K562 (cell line): Measurements from ENCODE around the gene AFF3.

Experiments used
- BRCA1 ChIP-seq, 2 experiments: fragments of 450-650 bp in 1 of 2; sonication (generic) in 1 of 2; formaldehyde crosslinking in 1 of 2; IDR thresholded peaks; 2 replicates each; pipeline versions ENCODE4 v1.5.0 to v1.6.1; 2017 to 2020; ENCODE audit warnings: mild to moderate bottlenecking in 1 of 2, missing genetic modification reagents in 1 of 2
- CEBPB ChIP-seq: fragments of 450-650 bp; IDR thresholded peaks from 2 replicates; pipeline ENCODE4 v1.6.1; 2016; ENCODE audit warnings: missing genetic modification characterization, missing compliant biosample characterization
- CHD2 ChIP-seq: IDR thresholded peaks from 2 replicates; pipeline ENCODE4 v1.6.1; 2011; ENCODE audit warnings: low read depth, low read length
- CTCF ChIP-seq, 3 experiments: IDR thresholded peaks in 2 of 3; conservative IDR thresholded peaks in 1 of 3; 2 replicates each; pipeline ENCODE4 v1.5.1; 2011 to 2012; ENCODE audit warnings: low read length in 3 of 3, mild to moderate bottlenecking in 3 of 3, control low read depth in 2 of 3, improper control_type of control experiment in 1 of 3, inconsistent platforms in 1 of 3, low read depth in 1 of 3, mixed read lengths in 1 of 3, moderate library complexity in 1 of 3; ENCODE audit not compliant: insufficient read depth in 2 of 3
- MEF2D ChIP-seq: conservative IDR thresholded peaks from 2 replicates; pipeline ENCODE4 v1.6.1; 2016; ENCODE audit warnings: low read depth, missing genetic modification characterization, missing compliant biosample characterization
- RNF219 ChIP-seq: fragments of 250-450 bp; sonication (Bioruptor Pico); IDR thresholded peaks from 2 replicates; pipeline ENCODE4 v1.5.0; 2022; ENCODE audit warnings: mild to moderate bottlenecking
- SRSF9 ChIP-seq: fragments of 200-400 bp; formaldehyde crosslinking; IDR thresholded peaks from 2 replicates; pipeline ENCODE4 v1.6.1; 2017; ENCODE audit warnings: low read depth, low read length, borderline replicate concordance
- ZBTB1 ChIP-seq: sonication (generic); formaldehyde crosslinking; IDR thresholded peaks from 2 replicates; pipeline ENCODE4 v1.8.1; 2023; ENCODE audit warnings: missing genetic modification reagents, low read depth, mild to moderate bottlenecking, borderline replicate concordance
- ZBTB7A ChIP-seq: IDR thresholded peaks from 2 replicates; pipeline ENCODE4 v1.6.1; 2011; ENCODE audit warnings: low read depth, mild to moderate bottlenecking, low read length, moderate library complexity, borderline replicate concordance; ENCODE audit not compliant: control insufficient read depth
- ZNF280B ChIP-seq: fragments of 250-450 bp; sonication (Bioruptor Pico); IDR thresholded peaks from 2 replicates; pipeline ENCODE4 v1.5.1; 2021; ENCODE audit warnings: mild to moderate bottlenecking
- ZNF431 ChIP-seq: sonication (generic); formaldehyde crosslinking; IDR thresholded peaks from 2 replicates; pipeline ENCODE4 v1.8.0; 2022; ENCODE audit warnings: mild to moderate bottlenecking, missing genetic modification reagents

- TF ChIP-seq CTCF (IDR thresholded peaks at IDR 0.05 in 2 of 3, conservative IDR thresholded peaks at IDR 0.05 in 1 of 3; ENCODE audit: insufficient read depth in 2 of 3, low read depth in 1 of 3, low read length in 3 of 3) (no peak), MEF2D (tag) (no peak), SRSF9 (no peak), CHD2 (no peak), ZBTB1 (no peak), RNF219 (CRISPR knock-in tag) (no peak), ZBTB7A (no peak), ZNF431 (CRISPR knock-in tag) (no peak), ZNF280B (CRISPR knock-in tag) (no peak), CEBPB (no peak), BRCA1 (IDR thresholded peaks at IDR 0.05) (no peak), BRCA1 (CRISPR knock-in tag; IDR thresholded peaks at IDR 0.05) (no peak)
Observed at GRCh38 chr2:99925960-99926359, 216.4 kb downstream of the AFF3 start.
